Stimulated activated CD8-positive, alpha-beta memory T cell treated with anti-CD3 and anti-CD28 coated beads, Interleukin-12 subunit alpha, Interleukin-12 subunit beta, amount 100 ng/mL, for 1 hour (primary cell): ENCODE data around the gene ISG20.

ENCODE experiments used
- DNase-seq: peaks from one replicate; pipeline ENCODE4 v3.0.0-alpha.2; 2020; ENCODE audit warnings: low read depth

The ISG20 gene

DNA sequence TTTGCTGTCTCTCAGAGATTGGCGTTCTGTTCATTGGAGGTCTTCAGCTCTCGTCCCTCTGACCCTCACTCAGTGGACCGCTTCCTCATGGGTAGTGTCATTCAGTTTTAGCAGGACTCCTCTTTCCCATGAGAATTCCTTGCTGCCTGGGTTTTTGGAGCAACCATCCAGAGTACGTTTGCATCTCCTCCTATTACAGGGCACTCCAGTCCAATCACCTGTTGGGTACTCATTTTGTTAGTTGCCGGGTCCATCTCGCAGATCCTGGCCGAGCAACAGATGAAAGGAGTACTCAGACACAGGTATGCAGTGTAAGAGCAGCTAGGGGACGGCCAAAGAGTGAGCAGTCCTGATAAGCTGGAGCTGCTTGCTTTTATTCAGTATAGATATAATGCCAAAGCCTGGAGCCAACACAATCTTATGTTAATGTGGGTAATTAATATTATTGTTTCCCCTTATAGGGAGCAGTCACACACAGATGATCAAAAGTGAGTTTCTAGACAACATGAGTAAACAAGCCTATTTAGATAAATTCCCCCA, 49.6 kb downstream of the ISG20 start:
- no peak for DNase-seq

GRCh38 chr15:88690331-88690730, 51.5 kb downstream of the ISG20 start:
- no peak for DNase-seq

GRCh38 chr15:88693191-88693590, 54.4 kb downstream of the ISG20 start:
- DNase-seq, result no peak

- DNase-seq, result no peak
Measured at GRCh38 chr15:88695101-88695500, 56.3 kb downstream of the ISG20 start.

- DNase-seq, result no peak
Measured at GRCh38 chr15:88695691-88696251, 57.0 kb downstream of the ISG20 start.

- DNase-seq, result no peak
Measured at GRCh38 chr15:88696254-88696653, 57.4 kb downstream of the ISG20 start.

DNA sequence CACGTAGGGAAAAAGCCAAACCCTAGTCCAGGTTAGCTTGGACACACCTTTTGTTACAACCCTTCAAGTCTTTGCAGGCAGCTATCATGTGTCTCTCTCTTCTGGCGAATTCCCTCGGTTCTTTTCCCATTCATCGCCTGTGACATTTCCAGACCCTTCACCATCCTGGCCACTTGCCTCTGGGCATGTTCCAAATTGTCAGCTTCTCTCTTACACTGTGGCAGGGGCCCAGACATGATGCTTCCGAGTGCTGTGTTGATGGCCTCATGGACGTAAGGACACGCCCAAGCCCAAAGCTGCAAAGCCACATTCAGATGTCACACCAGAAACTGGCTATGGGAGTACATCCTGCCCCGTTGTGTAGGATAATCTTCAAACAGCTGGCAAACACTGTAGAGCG, 58.5 kb downstream of the ISG20 start:
- no peak for DNase-seq

DNA sequence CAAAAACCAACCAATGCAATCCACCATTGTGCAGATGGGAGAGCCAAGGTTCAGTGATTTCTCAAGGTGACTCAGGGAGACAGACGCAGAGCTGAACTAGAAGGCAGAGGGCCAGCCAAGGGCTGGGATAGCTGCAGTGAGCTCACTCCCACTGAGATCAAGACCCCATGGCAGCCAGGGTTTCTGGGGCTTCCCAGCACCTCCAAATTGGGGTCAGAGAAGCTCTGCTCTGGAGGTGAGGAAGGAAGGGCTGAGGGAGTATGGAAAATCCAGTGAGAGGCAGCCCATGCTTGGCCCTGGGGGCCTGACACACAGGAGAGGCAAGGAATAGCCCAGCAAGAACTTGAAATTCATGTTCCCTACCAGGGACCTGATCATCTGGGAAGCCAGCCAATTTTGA, 61.0 kb downstream of the ISG20 start:
- no peak for DNase-seq

DNA sequence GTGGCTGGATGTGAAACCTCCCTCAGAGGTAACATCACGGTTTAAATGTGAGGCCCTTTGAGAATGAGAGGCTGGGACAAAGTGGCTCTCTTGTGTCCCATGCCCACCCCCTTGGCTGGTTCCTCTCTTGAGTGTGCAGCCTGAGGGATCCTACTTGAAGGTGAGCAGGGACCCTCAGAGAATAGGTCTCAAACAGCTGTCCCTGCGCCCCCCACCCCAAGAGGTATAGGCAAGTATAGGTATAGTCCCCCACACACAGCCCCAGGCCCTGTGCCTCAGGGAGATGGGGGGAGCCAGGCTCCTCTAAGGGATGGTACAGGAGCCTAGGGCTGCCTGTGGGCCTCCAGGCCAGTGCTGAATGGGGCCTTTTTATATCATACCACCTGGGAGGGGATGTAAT, 61.9 kb downstream of the ISG20 start:
- DNase-seq, result no peak

DNA sequence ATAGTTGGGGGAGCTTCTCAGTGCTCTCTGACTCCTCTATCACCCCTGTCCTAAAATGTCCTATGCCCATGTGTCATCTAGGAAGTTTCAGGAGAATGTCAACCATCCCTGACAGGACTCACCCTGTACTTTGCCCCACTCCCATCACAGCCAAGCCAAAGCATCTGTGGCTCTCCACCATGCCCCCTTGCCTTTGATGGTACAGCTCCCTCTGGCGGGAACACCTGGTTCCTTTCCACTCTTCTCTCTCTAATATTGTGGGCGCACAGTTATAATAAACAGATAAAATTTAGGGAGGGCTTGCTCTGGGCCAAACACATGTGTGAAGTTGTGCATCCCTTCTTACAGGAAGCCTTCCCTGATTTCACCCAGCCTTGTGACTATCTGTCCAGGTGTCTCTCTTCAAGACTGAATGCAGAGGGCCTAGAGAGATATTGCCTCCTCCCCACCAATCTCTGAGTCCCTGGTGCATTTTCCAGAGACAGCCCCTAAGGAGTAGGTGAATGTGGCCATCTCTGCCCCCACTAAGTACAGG, 62.8 kb downstream of the ISG20 start:
- no peak for DNase-seq

GRCh38 chr15:88702983-88703382, 64.2 kb downstream of the ISG20 start:
- DNase-seq, result no peak

DNA sequence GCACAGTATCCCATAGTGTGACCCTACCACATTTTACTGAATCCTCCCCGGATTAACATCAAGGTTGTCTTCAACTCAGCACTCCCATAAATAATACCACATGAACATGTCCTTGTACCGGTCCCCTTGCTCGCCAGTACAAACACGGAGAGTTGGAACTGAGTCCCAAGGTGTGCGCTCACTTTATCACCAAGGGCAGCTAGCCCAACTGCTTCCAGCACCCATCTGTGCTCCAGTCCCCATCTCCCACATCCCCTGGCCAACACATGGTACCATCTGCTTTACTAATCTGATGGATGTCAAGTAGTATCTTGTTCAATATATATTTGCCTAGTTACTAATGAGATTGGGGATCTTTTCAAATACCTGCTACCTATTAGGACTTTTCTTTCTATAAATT, 64.7 kb downstream of the ISG20 start:
- DNase-seq, result no peak

GRCh38 chr15:88704791-88705768, 66.3 kb downstream of the ISG20 start:
- no peak for DNase-seq

DNA sequence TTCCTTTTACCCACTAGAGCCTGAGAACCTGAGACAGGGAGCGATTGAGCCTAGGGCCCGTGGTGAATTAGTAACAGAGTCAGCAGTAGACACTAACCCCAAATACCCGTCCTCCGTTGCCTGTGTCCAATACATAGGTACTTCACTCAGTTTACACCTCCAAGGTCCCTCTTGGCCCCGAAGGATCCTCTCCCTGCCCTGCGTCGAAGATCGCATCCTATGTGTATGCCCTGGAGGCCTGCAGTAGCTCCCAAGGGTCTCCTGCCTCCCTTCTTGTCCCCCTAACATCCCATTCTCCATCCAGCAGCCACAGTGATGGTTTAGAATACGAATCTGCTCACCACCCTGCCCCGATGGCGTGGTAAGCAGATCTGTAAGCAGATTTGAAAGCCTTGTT, 67.0 kb downstream of the ISG20 start:
- DNase-seq, result no peak
